Measurements from ENCODE around the gene ATPAF1.

Gene ATPAF1

DNA sequence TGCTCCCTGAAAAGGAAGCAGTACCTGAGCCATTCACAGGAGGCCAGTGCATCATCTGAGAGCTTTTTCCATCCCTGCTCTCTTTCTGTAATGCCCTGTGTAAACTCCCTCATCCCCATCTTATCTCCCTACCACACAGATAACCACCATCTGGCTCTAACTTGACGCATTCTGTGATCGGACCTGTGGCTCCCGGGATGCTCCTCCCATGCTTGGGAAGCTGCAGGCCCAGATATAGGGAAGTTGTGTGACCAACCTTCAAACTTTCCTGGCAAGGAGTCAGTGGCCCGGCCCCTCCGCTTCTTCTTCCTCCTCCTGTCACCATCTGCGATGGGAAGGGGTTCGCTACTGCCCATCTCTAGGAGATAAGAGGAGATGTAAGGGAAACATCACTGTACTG lies 85.2 kb downstream of the ATPAF1 start:
- DNase-seq, result no peak
